GM23338 (cell line): ENCODE measurements around the gene GNAI2. TPM values are rescaled to one million over a fixed set of nuclear protein-coding genes. Genes with fewer than 3 reads are reported as not detected.

Source experiments
- ATAC-seq: fragments of 200-7000 bp; cut with Tn5 transposase; 3 replicates; pipeline ENCODE4 v1.9.1; 2020
- DNase-seq: peaks from one replicate; pipeline ENCODE4 v3.0.0-alpha.2; 2015; ENCODE audit warnings: low spot score
- H2AFZ ChIP-seq: fragments of 200-600 bp; sonication (generic); 2 replicates; pipeline ENCODE4 v1.8.0; 2016; ENCODE audit warnings: antibody characterized with exemption, mild to moderate bottlenecking, moderate library complexity
- H3F3A ChIP-seq: fragments of 200-600 bp; sonication (generic); replicated peaks from 2 replicates; pipeline ENCODE4 v1.8.0; 2017; ENCODE audit warnings: antibody characterized with exemption, mixed run types, low read depth
- H3K27ac ChIP-seq: fragments of 200-600 bp; sonication (generic); 2 replicates; pipeline ENCODE4 v1.6.1; 2016; ENCODE audit warnings: low read depth
- H3K27me3 ChIP-seq: fragments of 200-600 bp; sonication (generic); 2 replicates; pipeline ENCODE4 v1.8.0; 2016; ENCODE audit warnings: mild to moderate bottlenecking, mixed run types, moderate library complexity; ENCODE audit not compliant: insufficient read depth
- H3K36me3 ChIP-seq: fragments of 200-600 bp; sonication (generic); 2 replicates; pipeline ENCODE4 v1.8.0; 2016; ENCODE audit warnings: mild to moderate bottlenecking; ENCODE audit not compliant: insufficient read depth
- H3K4me1 ChIP-seq: fragments of 200-600 bp; sonication (generic); 2 replicates; pipeline ENCODE4 v1.8.0; 2016; ENCODE audit warnings: mild to moderate bottlenecking, moderate library complexity; ENCODE audit not compliant: insufficient read depth
- H3K4me2 ChIP-seq: fragments of 200-600 bp; sonication (generic); 2 replicates; pipeline ENCODE4 v1.7.1; 2017; ENCODE audit warnings: mixed run types
- H3K4me3 ChIP-seq: fragments of 200-600 bp; sonication (generic); 2 replicates; pipeline ENCODE4 v1.6.1; 2016; ENCODE audit warnings: mixed run types
- H3K79me2 ChIP-seq: fragments of 200-600 bp; sonication (generic); replicated peaks from 2 replicates; pipeline ENCODE4 v1.8.0; 2017; ENCODE audit warnings: mild to moderate bottlenecking; ENCODE audit not compliant: insufficient read depth
- H3K9me2 ChIP-seq: fragments of 200-600 bp; sonication (generic); 2 replicates; pipeline ENCODE4 v1.8.0; 2017; ENCODE audit not compliant: insufficient read depth
- H4K20me1 ChIP-seq: fragments of 200-600 bp; sonication (generic); replicated peaks from 2 replicates; pipeline ENCODE4 v1.8.0; 2017; ENCODE audit warnings: mild to moderate bottlenecking; ENCODE audit not compliant: insufficient read depth
- H3K27ac Mint-ChIP-seq: 2 replicates; pipeline ENCODE4 v1.8.0; 2020; ENCODE audit warnings: inconsistent platforms, mild to moderate bottlenecking, moderate library complexity, mixed read lengths
- H3K27me3 Mint-ChIP-seq: 3 replicates; pipeline ENCODE4 v1.8.0; 2022; ENCODE audit warnings: low read depth, mild to moderate bottlenecking, moderate library complexity, mixed read lengths, inconsistent platforms; ENCODE audit not compliant: insufficient read depth, poor library complexity
- H3K36me3 Mint-ChIP-seq: 3 replicates; pipeline ENCODE4 v1.8.0; 2021; ENCODE audit warnings: low read depth, mild to moderate bottlenecking, inconsistent platforms, moderate library complexity, mixed read lengths
- H3K4me1 Mint-ChIP-seq: 3 replicates; pipeline ENCODE4 v1.8.0; 2020; ENCODE audit warnings: mild to moderate bottlenecking, inconsistent platforms, mixed read lengths
- H3K4me3 Mint-ChIP-seq: 3 replicates; pipeline ENCODE4 v1.8.0; 2021; ENCODE audit warnings: moderate library complexity, mild to moderate bottlenecking, inconsistent platforms, mixed read lengths
- H3K9me3 Mint-ChIP-seq: 3 replicates; pipeline ENCODE4 v1.8.0; 2020; ENCODE audit warnings: moderate library complexity, mild to moderate bottlenecking, inconsistent platforms, mixed read lengths
- CREB1 ChIP-seq: fragments of 250-450 bp; sonication (Bioruptor Pico); IDR thresholded peaks from 2 replicates; pipeline ENCODE4 v1.5.0; 2020; ENCODE audit warnings: low read depth, mild to moderate bottlenecking, moderate library complexity
- EZH2 ChIP-seq: fragments of 200-600 bp; sonication (generic); IDR thresholded peaks from one replicate; pipeline ENCODE4 v1.8.0; 2017; ENCODE audit warnings: antibody characterized with exemption, mild to moderate bottlenecking, low read depth; ENCODE audit not compliant: unreplicated experiment
- POLR2AphosphoS5 ChIP-seq: IDR thresholded peaks from 2 replicates; pipeline ENCODE4 v1.6.1; 2016; ENCODE audit warnings: antibody characterized with exemption, low read depth
- ZNF114 ChIP-seq: fragments of 250-450 bp; sonication (Bioruptor Pico); IDR thresholded peaks from 2 replicates; pipeline ENCODE4 v1.5.0; 2020; ENCODE audit warnings: mild to moderate bottlenecking, moderate library complexity
- polyA plus RNA-seq: library from polyadenylated mRNA; unstranded; fragments of >200 nt; fragmentation: Nextera tagmentation; extraction: Ambion mirVana; gene quantifications from 2 replicates; pipeline ENCODE4 v1.2.1, GENCODE V29; 2016
- total RNA-seq: library from RNA; depleted of rRNA; stranded (reverse); fragments of >200 nt; shearing (Covaris generic); gene quantifications from 2 replicates; pipeline ENCODE4 v1.2.3, GENCODE V29; 2014
- TF ChIP-seq, protein P1 (sequence below): IDR thresholded peaks from 2 replicates; pipeline ENCODE4 v1.6.1; 2016; ENCODE audit warnings: antibody characterized with exemption
- TF ChIP-seq, protein P2 (sequence below): fragments of 250-450 bp; sonication (Bioruptor Pico); IDR thresholded peaks from 2 replicates; pipeline ENCODE4 v1.5.0; 2020; ENCODE audit warnings: mild to moderate bottlenecking, moderate library complexity

Gene GNAI2
- total and polyA plus RNA-seq, 2 experiments from 2014 or later, result 138 to 153 TPM

DNA sequence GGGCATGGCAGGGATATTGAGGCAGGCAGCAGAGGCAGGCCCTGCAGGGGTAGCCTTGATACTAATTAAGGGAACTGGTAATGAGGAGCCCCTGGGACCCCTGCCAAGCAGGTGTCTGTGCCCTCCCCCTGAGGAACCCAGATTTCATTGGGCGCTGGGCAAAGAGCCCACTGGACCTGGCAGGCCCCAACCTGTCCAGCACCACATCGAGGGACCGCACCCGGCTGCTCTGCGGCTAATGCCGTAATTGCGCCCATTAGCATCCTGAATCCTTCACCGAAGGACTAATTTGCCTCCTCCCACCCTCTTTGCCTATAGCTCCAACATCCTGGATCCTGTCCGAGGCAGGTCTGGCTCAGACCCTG, 19.2 kb downstream of the GNAI2 start:
- H3K4me3 ChIP-seq, result no peak overlapping the region
- Mint-ChIP-seq H3K4me1 (peaks cover 24% of the 10 kb centered on the region), H3K27me3 (peaks cover 14% of the 10 kb centered on the region), H3K9me3 (no peaks in the 10 kb centered on the region; the same call in 2 of the 3 replicates), H3K4me3 (no peak overlapping the region), H3K27ac (no peak overlapping the region), H3K36me3 (peaks cover 55% of the 10 kb centered on the region)
- H3K4me1 ChIP-seq, result peaks cover 6% of the 10 kb centered on the region; the same call in 1 of the 2 replicates
- peaks cover 23% of the 10 kb centered on the region for H3F3A ChIP-seq
- ATAC-seq, result no peak
- peaks cover 11% of the 10 kb centered on the region for H3K79me2 ChIP-seq
- TF ChIP-seq, protein P1, sequence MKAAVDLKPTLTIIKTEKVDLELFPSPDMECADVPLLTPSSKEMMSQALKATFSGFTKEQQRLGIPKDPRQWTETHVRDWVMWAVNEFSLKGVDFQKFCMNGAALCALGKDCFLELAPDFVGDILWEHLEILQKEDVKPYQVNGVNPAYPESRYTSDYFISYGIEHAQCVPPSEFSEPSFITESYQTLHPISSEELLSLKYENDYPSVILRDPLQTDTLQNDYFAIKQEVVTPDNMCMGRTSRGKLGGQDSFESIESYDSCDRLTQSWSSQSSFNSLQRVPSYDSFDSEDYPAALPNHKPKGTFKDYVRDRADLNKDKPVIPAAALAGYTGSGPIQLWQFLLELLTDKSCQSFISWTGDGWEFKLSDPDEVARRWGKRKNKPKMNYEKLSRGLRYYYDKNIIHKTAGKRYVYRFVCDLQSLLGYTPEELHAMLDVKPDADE, result no peak
- TF ChIP-seq, protein P2, sequence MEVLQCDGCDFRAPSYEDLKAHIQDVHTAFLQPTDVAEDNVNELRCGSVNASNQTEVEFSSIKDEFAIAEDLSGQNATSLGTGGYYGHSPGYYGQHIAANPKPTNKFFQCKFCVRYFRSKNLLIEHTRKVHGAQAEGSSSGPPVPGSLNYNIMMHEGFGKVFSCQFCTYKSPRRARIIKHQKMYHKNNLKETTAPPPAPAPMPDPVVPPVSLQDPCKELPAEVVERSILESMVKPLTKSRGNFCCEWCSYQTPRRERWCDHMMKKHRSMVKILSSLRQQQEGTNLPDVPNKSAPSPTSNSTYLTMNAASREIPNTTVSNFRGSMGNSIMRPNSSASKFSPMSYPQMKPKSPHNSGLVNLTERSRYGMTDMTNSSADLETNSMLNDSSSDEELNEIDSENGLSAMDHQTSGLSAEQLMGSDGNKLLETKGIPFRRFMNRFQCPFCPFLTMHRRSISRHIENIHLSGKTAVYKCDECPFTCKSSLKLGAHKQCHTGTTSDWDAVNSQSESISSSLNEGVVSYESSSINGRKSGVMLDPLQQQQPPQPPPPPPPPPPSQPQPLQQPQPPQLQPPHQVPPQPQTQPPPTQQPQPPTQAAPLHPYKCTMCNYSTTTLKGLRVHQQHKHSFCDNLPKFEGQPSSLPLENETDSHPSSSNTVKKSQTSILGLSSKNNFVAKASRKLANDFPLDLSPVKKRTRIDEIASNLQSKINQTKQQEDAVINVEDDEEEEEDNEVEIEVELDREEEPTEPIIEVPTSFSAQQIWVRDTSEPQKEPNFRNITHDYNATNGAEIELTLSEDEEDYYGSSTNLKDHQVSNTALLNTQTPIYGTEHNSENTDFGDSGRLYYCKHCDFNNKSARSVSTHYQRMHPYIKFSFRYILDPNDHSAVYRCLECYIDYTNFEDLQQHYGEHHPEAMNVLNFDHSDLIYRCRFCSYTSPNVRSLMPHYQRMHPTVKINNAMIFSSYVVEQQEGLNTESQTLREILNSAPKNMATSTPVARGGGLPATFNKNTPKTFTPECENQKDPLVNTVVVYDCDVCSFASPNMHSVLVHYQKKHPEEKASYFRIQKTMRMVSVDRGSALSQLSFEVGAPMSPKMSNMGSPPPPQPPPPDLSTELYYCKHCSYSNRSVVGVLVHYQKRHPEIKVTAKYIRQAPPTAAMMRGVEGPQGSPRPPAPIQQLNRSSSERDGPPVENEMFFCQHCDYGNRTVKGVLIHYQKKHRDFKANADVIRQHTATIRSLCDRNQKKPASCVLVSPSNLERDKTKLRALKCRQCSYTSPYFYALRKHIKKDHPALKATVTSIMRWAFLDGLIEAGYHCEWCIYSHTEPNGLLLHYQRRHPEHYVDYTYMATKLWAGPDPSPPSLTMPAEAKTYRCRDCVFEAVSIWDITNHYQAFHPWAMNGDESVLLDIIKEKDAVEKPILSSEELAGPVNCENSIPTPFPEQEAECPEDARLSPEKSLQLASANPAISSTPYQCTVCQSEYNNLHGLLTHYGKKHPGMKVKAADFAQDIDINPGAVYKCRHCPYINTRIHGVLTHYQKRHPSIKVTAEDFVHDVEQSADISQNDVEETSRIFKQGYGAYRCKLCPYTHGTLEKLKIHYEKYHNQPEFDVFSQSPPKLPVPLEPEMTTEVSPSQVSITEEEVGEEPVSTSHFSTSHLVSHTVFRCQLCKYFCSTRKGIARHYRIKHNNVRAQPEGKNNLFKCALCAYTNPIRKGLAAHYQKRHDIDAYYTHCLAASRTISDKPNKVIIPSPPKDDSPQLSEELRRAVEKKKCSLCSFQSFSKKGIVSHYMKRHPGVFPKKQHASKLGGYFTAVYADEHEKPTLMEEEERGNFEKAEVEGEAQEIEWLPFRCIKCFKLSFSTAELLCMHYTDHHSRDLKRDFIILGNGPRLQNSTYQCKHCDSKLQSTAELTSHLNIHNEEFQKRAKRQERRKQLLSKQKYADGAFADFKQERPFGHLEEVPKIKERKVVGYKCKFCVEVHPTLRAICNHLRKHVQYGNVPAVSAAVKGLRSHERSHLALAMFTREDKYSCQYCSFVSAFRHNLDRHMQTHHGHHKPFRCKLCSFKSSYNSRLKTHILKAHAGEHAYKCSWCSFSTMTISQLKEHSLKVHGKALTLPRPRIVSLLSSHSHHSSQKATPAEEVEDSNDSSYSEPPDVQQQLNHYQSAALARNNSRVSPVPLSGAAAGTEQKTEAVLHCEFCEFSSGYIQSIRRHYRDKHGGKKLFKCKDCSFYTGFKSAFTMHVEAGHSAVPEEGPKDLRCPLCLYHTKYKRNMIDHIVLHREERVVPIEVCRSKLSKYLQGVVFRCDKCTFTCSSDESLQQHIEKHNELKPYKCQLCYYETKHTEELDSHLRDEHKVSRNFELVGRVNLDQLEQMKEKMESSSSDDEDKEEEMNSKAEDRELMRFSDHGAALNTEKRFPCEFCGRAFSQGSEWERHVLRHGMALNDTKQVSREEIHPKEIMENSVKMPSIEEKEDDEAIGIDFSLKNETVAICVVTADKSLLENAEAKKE (CRISPR knock-in tag), result no peak
- TF ChIP-seq CREB1 (CRISPR knock-in tag), result no peak
- no peak for TF ChIP-seq EZH2
- no peak for TF ChIP-seq POLR2AphosphoS5
- no peak for TF ChIP-seq ZNF114 (CRISPR knock-in tag)
- H3K4me2 ChIP-seq, result no peak overlapping the region
- no peaks in the 10 kb centered on the region for H3K9me2 ChIP-seq
- H3K27ac ChIP-seq, result 0 out of 2 replicates have a peak overlapping the region, but pooled peaks have one; percentile 45
- no peak overlapping the region for H2AFZ ChIP-seq
- H4K20me1 ChIP-seq, result peaks cover 13% of the 10 kb centered on the region; the same call in 1 of the 2 replicates
- no peaks in the 10 kb centered on the region for H3K27me3 ChIP-seq
- no peak for DNase-seq
- peaks cover 14% of the 10 kb centered on the region for H3K36me3 ChIP-seq
